RWPE2 (cell line): ENCODE data around the gene TMEM147.
A peak's percentile ranks its signal among the peaks of the same experiment; 100 is the strongest.

Experiments used
- ATAC-seq: fragments of 200-7000 bp; cut with Tn5 transposase; 3 replicates; pipeline ENCODE4 v1.9.1; 2021; ENCODE audit warnings: low read depth
- DNase-seq: peaks from one replicate; pipeline ENCODE4 v3.0.0-alpha.2; 2020; ENCODE audit warnings: low spot score
- H3K27ac ChIP-seq: fragments of 450-650 bp; 2 replicates; pipeline ENCODE4 v1.5.1; 2017; ENCODE audit warnings: mild to moderate bottlenecking; ENCODE audit not compliant: poor library complexity, severe bottlenecking
- H3K27me3 ChIP-seq: fragments of 250-450 bp; sonication (Bioruptor Pico); 2 replicates; pipeline ENCODE4 v1.5.1; 2021; ENCODE audit warnings: mild to moderate bottlenecking, moderate library complexity; ENCODE audit not compliant: insufficient read depth, poor library complexity, severe bottlenecking
- H3K36me3 ChIP-seq: fragments of 250-450 bp; sonication (Bioruptor Pico); 2 replicates; pipeline ENCODE4 v1.5.1; 2020; ENCODE audit warnings: low read depth, mild to moderate bottlenecking, moderate library complexity
- H3K4me1 ChIP-seq: fragments of 250-450 bp; sonication (Bioruptor Pico); 2 replicates; pipeline ENCODE4 v1.5.1; 2021; ENCODE audit warnings: mild to moderate bottlenecking, moderate library complexity; ENCODE audit not compliant: insufficient read depth, poor library complexity, severe bottlenecking
- H3K4me3 ChIP-seq: fragments of 250-450 bp; sonication (Bioruptor Pico); 2 replicates; pipeline ENCODE4 v1.5.1; 2021; ENCODE audit warnings: mild to moderate bottlenecking, moderate library complexity; ENCODE audit not compliant: severe bottlenecking
- H3K9me3 ChIP-seq: fragments of 250-450 bp; sonication (Bioruptor Pico); 2 replicates; pipeline ENCODE4 v1.5.1; 2021; ENCODE audit warnings: mild to moderate bottlenecking, moderate library complexity; ENCODE audit not compliant: severe bottlenecking
- CTCF ChIP-seq: fragments of 450-650 bp; IDR thresholded peaks from one replicate; pipeline ENCODE4 v1.5.1; 2017; ENCODE audit warnings: mild to moderate bottlenecking, moderate library complexity; ENCODE audit not compliant: poor library complexity, severe bottlenecking

The TMEM147 gene

GRCh38 chr19:35545001-35545854 lies at the start of gene TMEM147:
TSS of gene TMEM147 (plus strand) at chr19:35545626. CDS start at chr19:35545740, 114 bp downstream.
- H3K4me3 ChIP-seq: peak within 1 kb of the TSS; percentile 65
- peak within 1 kb of the TSS; percentile 31 for H3K27ac ChIP-seq
- DNase-seq: peak; percentile 93
- peaks cover 6% of the 10 kb centered on the region for H3K4me1 ChIP-seq
- peak; percentile 91 for ATAC-seq
- peaks cover 21% of the 10 kb centered on the region for H3K36me3 ChIP-seq
- TF ChIP-seq CTCF: no peak
- no peaks in the 10 kb centered on the region for H3K9me3 ChIP-seq
- no peaks in the 10 kb centered on the region for H3K27me3 ChIP-seq

GRCh38 chr19:35497406-35497805 lies 48.0 kb upstream of the TMEM147 start:
- H3K27ac ChIP-seq: no peak overlapping the region
- H3K9me3 ChIP-seq: no peaks in the 10 kb centered on the region
- ATAC-seq: no peak
- no peak for DNase-seq
- peaks cover 6% of the 10 kb centered on the region for H3K27me3 ChIP-seq
- no peak overlapping the region for H3K4me3 ChIP-seq
- H3K4me1 ChIP-seq: no peaks in the 10 kb centered on the region
- H3K36me3 ChIP-seq: peaks cover 43% of the 10 kb centered on the region
- no peak for TF ChIP-seq CTCF

GRCh38 chr19:35498220-35498619 lies 47.2 kb upstream of the TMEM147 start:
- H3K4me1 ChIP-seq: no peaks in the 10 kb centered on the region
- no peak for TF ChIP-seq CTCF
- H3K4me3 ChIP-seq: no peak overlapping the region
- H3K9me3 ChIP-seq: no peaks in the 10 kb centered on the region
- peaks cover 2% of the 10 kb centered on the region for H3K27me3 ChIP-seq
- no peak overlapping the region for H3K27ac ChIP-seq
- ATAC-seq (no peak), DNase-seq (no peak)
- peaks cover 45% of the 10 kb centered on the region for H3K36me3 ChIP-seq

- DNase-seq (no peak), ATAC-seq (no peak)
- Histone ChIP-seq H3K4me1 (no peaks in the 10 kb centered on the region), H3K9me3 (no peaks in the 10 kb centered on the region), H3K36me3 (peaks cover 52% of the 10 kb centered on the region), H3K27ac (no peak overlapping the region), H3K27me3 (no peaks in the 10 kb centered on the region), H3K4me3 (no peak overlapping the region)
- TF ChIP-seq CTCF: no peak
Measured at GRCh38 chr19:35498984-35499527, 46.4 kb upstream of the TMEM147 start.

- no peak for DNase-seq
- H3K27me3 ChIP-seq: no peaks in the 10 kb centered on the region
- no peaks in the 10 kb centered on the region for H3K9me3 ChIP-seq
- no peak overlapping the region for H3K27ac ChIP-seq
- no peak for TF ChIP-seq CTCF
- ATAC-seq: no peak
- H3K36me3 ChIP-seq: peaks cover 67% of the 10 kb centered on the region
- H3K4me1 ChIP-seq: no peaks in the 10 kb centered on the region
- no peak overlapping the region for H3K4me3 ChIP-seq
Measured at GRCh38 chr19:35500611-35501010, 44.8 kb upstream of the TMEM147 start.
